HFFc6 (cell line): ENCODE data around the gene MPPED1. TPM values are rescaled to one million over a fixed set of nuclear protein-coding genes. Genes with fewer than 3 reads are reported as not detected.

Experiments used
- DNase-seq: peaks from one replicate; pipeline ENCODE4 v3.0.0-alpha.2; 2018
- H3K27ac Mint-ChIP-seq: 2 replicates; pipeline ENCODE4 v1.8.0; 2020; ENCODE audit warnings: mild to moderate bottlenecking, mixed read lengths
- H3K27me3 Mint-ChIP-seq: 2 replicates; pipeline ENCODE4 v1.8.0; 2021; ENCODE audit warnings: mild to moderate bottlenecking, moderate library complexity, mixed read lengths; ENCODE audit not compliant: insufficient read depth
- H3K36me3 Mint-ChIP-seq: 2 replicates; pipeline ENCODE4 v1.8.0; 2021; ENCODE audit warnings: low read depth, mixed read lengths
- H3K4me1 Mint-ChIP-seq: 2 replicates; pipeline ENCODE4 v1.8.0; 2020; ENCODE audit warnings: low read depth, mixed read lengths
- H3K4me3 Mint-ChIP-seq: 2 replicates; pipeline ENCODE4 v1.8.0; 2020; ENCODE audit warnings: mild to moderate bottlenecking, moderate library complexity, mixed read lengths
- H3K9me3 Mint-ChIP-seq: 2 replicates; pipeline ENCODE4 v1.8.0; 2020; ENCODE audit warnings: mild to moderate bottlenecking, mixed read lengths
- total RNA-seq, 6 experiments: library from RNA; stranded (reverse); fragmentation: NEBNext Ultra II Directional; extraction: Animal tissue kit (Norgen Biotek cat#: 25700); gene quantifications; 2 replicates in 1 of 6; 3 replicates in 5 of 6; pipeline ENCODE4 v1.2.3, GENCODE V29; 2021
- TF ChIP-seq, protein P1 (sequence below): fragments of 200-600 bp; sonication (generic); IDR thresholded peaks from 2 replicates; pipeline ENCODE4 v1.5.0; 2021; ENCODE audit warnings: antibody characterized with exemption, mild to moderate bottlenecking

MPPED1 gene
- total RNA-seq, 6 experiments from 2014 or later = not detected

DNA sequence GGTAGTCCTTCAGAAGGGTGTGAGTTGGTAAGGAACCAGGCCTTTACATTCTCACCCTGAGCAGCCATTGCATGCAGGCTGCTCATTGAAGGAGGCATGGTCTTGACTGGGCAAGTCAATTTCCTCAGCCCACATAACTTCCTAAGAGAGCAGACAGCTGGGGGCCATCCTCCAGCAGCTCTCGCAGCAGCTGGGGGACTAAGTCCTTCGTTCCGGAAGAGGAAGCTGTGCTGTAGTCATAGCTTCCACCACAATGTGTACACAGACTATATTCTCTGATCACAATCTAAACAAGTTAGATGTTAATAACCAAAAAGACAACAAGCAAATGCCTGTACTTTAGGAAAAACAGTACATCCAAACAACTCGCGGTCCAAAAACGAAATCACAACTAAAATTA lies 30.1 kb upstream of the MPPED1 start:
- Mint-ChIP-seq H3K36me3 (no peaks in the 10 kb centered on the region), H3K27me3 (peaks cover 48% of the 10 kb centered on the region)
- DNase-seq = no peak

DNA sequence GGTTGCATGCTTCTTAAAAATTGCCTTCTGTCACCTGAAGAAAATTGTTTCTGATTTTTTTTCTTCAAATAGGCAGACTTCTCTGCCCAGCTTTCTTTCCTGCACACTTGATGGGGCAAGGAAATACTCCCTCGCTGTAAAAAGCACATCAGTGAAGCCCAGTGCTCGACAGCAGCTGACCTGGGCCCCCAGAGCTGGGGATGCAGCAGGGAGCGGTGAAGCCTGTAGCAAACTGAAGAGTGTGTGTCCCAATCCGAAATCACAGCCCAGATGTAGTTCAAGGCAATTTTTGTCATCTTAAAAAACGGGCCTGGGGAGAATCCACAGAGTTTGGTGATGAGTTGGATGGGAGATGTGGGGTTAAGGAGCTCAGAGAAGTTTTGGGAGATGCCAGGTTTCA lies 27.0 kb upstream of the MPPED1 start:
- no peak for DNase-seq
- H3K4me1 Mint-ChIP-seq = no peaks in the 10 kb centered on the region
- no peaks in the 10 kb centered on the region for H3K36me3 Mint-ChIP-seq
- TF ChIP-seq, protein P1, sequence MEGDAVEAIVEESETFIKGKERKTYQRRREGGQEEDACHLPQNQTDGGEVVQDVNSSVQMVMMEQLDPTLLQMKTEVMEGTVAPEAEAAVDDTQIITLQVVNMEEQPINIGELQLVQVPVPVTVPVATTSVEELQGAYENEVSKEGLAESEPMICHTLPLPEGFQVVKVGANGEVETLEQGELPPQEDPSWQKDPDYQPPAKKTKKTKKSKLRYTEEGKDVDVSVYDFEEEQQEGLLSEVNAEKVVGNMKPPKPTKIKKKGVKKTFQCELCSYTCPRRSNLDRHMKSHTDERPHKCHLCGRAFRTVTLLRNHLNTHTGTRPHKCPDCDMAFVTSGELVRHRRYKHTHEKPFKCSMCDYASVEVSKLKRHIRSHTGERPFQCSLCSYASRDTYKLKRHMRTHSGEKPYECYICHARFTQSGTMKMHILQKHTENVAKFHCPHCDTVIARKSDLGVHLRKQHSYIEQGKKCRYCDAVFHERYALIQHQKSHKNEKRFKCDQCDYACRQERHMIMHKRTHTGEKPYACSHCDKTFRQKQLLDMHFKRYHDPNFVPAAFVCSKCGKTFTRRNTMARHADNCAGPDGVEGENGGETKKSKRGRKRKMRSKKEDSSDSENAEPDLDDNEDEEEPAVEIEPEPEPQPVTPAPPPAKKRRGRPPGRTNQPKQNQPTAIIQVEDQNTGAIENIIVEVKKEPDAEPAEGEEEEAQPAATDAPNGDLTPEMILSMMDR = no peak
- no peak overlapping the region for H3K27ac Mint-ChIP-seq
- no peaks in the 10 kb centered on the region for H3K9me3 Mint-ChIP-seq
- peaks cover 36% of the 10 kb centered on the region for H3K27me3 Mint-ChIP-seq
- no peak overlapping the region for H3K4me3 Mint-ChIP-seq

More for the DNA sequence above, 30.1 kb upstream of the MPPED1 start:
- H3K27ac Mint-ChIP-seq = no peak overlapping the region
- H3K4me1 Mint-ChIP-seq = peaks cover 15% of the 10 kb centered on the region
- no peaks in the 10 kb centered on the region for H3K9me3 Mint-ChIP-seq
- TF ChIP-seq, protein P1 = no peak
- H3K4me3 Mint-ChIP-seq = no peak overlapping the region

DNA sequence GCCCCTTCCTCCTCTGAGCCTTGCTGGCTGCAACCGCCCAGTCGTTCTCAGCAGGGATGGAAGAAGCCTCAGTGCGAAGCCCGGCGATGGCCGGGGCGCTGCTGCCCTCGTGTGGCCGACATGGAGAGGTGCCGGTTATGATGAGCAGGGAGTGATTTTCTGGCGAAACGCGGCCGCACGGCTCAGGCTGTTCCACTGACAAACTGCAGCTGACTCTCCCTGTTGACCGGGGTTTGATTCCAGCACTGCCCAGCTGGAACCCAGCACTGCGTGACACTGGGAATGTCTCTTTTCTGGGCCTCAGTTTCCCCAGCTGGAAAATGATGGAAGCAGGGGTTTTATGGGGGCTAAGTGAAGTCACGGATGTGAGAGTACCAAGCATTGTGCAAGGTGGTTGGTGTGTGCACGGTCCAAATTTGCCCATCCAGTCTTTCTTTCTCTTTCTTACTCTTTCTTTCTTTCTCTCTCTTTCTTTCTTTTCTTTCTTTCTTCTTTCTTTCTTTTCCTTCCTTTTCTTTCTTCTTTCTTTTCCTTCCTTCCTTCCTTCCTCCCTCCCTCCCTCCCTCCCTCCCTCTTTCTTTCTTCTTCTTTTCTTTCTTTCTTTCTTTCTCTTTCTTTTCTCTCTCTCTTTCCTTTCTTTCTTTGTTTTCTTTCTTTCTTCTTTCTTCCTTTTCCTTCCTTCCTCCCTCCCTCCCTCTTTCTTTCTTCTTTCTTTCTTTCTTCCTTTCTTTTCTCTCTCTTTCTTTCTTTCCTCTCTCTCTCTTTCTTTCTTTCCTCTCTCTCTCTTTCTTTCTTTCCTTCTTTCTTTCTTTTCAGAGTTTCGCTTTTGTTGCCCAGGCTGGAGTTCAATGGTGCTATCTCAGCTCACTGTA lies 25.8 kb upstream of the MPPED1 start:
- DNase-seq = peak; percentile 50
- Mint-ChIP-seq H3K27me3 (peaks cover 30% of the 10 kb centered on the region), H3K4me3 (no peak overlapping the region), H3K27ac (no peak overlapping the region), H3K36me3 (no peaks in the 10 kb centered on the region), H3K9me3 (no peaks in the 10 kb centered on the region), H3K4me1 (no peaks in the 10 kb centered on the region)
- TF ChIP-seq, protein P1 = peak; percentile 94

DNA sequence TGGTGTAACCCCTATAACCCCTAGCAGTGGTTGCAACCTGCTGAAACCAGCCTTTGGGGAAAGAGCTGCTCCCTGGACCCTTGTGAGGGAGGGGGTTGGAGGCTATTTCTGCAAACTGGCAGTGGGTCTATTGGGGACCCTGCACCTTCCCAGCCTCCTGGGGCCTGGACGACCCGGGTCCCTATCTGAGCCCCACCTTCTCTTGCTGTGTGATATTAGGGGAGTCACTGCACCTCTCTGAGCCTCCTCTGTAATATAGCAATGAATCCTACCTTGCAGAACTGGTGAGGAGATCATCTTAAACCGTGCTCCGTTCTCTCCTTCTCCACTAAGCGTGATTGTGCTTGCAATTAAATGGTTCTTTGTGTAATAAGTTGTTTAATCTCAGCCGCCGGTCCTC lies 24.0 kb upstream of the MPPED1 start:
- no peak overlapping the region for H3K4me3 Mint-ChIP-seq
- no peak overlapping the region for H3K27ac Mint-ChIP-seq
- no peaks in the 10 kb centered on the region for H3K9me3 Mint-ChIP-seq
- H3K36me3 Mint-ChIP-seq = no peaks in the 10 kb centered on the region
- H3K4me1 Mint-ChIP-seq = no peaks in the 10 kb centered on the region
- no peak for DNase-seq
- TF ChIP-seq, protein P1 = no peak
- H3K27me3 Mint-ChIP-seq = peaks cover 16% of the 10 kb centered on the region

DNA sequence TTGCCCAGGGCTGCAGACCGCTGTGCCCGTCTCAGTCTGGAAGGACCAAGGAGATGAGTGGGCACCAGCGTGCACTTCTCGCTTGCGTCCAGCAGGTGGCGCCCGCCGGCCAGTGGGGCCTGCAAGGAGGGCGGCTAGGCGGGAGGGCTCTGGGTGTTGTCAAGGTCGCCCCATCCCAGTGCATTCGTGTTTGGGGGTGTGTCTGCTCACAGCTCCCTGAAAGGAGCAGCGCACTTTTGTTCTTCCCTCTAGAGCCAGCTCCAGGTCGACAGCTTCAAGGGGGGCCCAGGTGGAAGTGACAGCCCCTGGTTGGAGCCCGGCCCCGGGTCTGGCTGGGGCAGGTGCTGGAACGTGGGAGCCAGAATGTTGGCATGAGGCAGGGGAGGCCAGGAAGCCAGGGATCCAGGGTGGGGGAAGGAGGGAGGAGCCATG lies 23.4 kb upstream of the MPPED1 start:
- no peaks in the 10 kb centered on the region for H3K4me1 Mint-ChIP-seq
- no peak overlapping the region for H3K4me3 Mint-ChIP-seq
- H3K27me3 Mint-ChIP-seq = peaks cover 16% of the 10 kb centered on the region
- TF ChIP-seq, protein P1 = peak; percentile 99
- H3K27ac Mint-ChIP-seq = no peak overlapping the region
- DNase-seq = peak; percentile 53
- no peaks in the 10 kb centered on the region for H3K9me3 Mint-ChIP-seq
- no peaks in the 10 kb centered on the region for H3K36me3 Mint-ChIP-seq
